Mesothelial cell of epicardium (in vitro differentiated cells): ENCODE data around the gene CTNNA2. TPM values are rescaled to one million over a fixed set of nuclear protein-coding genes. Genes with fewer than 3 reads are reported as not detected.

ENCODE experiments used
- DNase-seq, 2 experiments: peaks; one replicate each; pipeline ENCODE4 v3.0.0; 2021; ENCODE audit warnings: low spot score in 2 of 2; ENCODE audit not compliant: unreplicated experiment in 2 of 2
- H3K27ac Mint-ChIP-seq: 2 replicates; pipeline ENCODE4 v1.8.0; 2021; ENCODE audit warnings: mixed read lengths
- H3K27me3 Mint-ChIP-seq: 2 replicates; pipeline ENCODE4 v1.8.0; 2021; ENCODE audit warnings: low read depth, mixed read lengths
- H3K36me3 Mint-ChIP-seq: 2 replicates; pipeline ENCODE4 v1.8.0; 2021; ENCODE audit warnings: mixed read lengths
- H3K4me1 Mint-ChIP-seq: 2 replicates; pipeline ENCODE4 v1.8.0; 2021; ENCODE audit warnings: mixed read lengths
- H3K4me3 Mint-ChIP-seq: 2 replicates; pipeline ENCODE4 v1.8.0; 2021; ENCODE audit warnings: mild to moderate bottlenecking, moderate library complexity, mixed read lengths
- H3K9me3 Mint-ChIP-seq: 2 replicates; pipeline ENCODE4 v1.8.0; 2021; ENCODE audit warnings: mixed read lengths
- total RNA-seq: library from RNA; stranded (reverse); gene quantifications from 3 replicates; pipeline ENCODE4 v1.2.1, GENCODE V29; 2021
- TF ChIP-seq, protein P1 (sequence below): fragments of 200-600 bp; sonication (generic); IDR thresholded peaks from one replicate; pipeline ENCODE4 v1.5.0; 2021; ENCODE audit warnings: antibody characterized with exemption; ENCODE audit not compliant: unreplicated experiment

CTNNA2 gene
- total RNA-seq, 1 donor from 2014 or later = 4.9 TPM

DNA sequence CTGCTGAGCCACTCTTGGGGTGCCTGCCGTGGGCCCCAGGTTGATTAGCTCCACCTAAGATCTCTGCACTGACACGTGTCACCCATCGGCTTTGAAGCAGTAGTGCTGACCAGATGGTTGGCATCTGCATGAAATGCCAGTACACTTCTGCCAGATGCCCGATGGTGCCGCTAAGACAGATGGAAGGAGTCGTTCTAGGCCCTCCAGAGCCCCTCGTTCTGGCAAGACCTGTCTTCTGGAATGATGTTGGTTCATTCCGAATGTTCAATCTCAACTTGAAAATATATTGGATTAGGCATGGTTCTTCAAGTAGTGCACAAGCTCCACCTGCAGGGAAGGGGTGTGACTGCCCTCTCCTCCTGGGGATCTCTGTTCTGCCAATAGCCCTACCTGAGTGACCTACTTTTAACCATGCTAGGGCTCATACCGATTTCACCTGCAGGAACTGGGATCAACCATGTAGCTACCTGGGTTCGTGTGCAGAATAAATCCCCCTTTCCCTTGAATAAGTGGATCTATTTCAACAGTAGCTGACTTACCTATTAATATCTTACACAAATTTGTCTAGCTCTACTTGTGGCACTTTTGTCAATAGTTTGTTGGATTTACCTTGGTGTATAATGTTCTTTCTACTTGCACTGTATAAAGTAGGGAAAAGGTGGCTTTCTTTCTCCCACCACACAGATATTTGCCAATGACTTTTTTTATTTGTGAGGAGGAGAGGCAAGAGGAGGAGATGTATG lies 342.6 kb downstream of the CTNNA2 start:
- TF ChIP-seq, protein P1, sequence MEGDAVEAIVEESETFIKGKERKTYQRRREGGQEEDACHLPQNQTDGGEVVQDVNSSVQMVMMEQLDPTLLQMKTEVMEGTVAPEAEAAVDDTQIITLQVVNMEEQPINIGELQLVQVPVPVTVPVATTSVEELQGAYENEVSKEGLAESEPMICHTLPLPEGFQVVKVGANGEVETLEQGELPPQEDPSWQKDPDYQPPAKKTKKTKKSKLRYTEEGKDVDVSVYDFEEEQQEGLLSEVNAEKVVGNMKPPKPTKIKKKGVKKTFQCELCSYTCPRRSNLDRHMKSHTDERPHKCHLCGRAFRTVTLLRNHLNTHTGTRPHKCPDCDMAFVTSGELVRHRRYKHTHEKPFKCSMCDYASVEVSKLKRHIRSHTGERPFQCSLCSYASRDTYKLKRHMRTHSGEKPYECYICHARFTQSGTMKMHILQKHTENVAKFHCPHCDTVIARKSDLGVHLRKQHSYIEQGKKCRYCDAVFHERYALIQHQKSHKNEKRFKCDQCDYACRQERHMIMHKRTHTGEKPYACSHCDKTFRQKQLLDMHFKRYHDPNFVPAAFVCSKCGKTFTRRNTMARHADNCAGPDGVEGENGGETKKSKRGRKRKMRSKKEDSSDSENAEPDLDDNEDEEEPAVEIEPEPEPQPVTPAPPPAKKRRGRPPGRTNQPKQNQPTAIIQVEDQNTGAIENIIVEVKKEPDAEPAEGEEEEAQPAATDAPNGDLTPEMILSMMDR = no peak
- DNase-seq = peak in 1 of 2 experiments; percentile 40
- Mint-ChIP-seq H3K27ac (no peak overlapping the region), H3K4me3 (no peak overlapping the region), H3K36me3 (no peaks in the 10 kb centered on the region), H3K9me3 (no peaks in the 10 kb centered on the region), H3K4me1 (peaks cover 13% of the 10 kb centered on the region), H3K27me3 (peaks cover 15% of the 10 kb centered on the region)

DNA sequence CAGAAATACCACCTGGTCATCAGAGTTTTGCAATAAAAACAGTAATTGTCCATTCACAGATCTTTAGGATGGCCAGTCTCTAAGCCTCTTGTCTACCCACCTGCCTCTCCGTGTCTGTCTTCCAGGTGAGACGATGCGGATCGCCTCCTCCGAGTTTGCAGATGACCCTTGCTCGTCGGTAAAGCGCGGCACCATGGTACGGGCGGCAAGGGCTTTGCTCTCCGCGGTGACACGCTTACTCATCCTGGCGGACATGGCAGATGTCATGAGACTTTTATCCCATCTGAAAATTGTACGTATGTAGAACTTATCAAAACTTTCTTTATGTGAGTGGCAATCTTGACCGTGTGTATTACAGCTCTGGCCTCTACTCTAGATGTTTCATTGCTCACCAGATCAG lies 345.0 kb downstream of the CTNNA2 start:
- H3K4me3 Mint-ChIP-seq = no peak overlapping the region
- H3K27me3 Mint-ChIP-seq = peaks cover 13% of the 10 kb centered on the region
- peaks cover 20% of the 10 kb centered on the region for H3K4me1 Mint-ChIP-seq

DNA sequence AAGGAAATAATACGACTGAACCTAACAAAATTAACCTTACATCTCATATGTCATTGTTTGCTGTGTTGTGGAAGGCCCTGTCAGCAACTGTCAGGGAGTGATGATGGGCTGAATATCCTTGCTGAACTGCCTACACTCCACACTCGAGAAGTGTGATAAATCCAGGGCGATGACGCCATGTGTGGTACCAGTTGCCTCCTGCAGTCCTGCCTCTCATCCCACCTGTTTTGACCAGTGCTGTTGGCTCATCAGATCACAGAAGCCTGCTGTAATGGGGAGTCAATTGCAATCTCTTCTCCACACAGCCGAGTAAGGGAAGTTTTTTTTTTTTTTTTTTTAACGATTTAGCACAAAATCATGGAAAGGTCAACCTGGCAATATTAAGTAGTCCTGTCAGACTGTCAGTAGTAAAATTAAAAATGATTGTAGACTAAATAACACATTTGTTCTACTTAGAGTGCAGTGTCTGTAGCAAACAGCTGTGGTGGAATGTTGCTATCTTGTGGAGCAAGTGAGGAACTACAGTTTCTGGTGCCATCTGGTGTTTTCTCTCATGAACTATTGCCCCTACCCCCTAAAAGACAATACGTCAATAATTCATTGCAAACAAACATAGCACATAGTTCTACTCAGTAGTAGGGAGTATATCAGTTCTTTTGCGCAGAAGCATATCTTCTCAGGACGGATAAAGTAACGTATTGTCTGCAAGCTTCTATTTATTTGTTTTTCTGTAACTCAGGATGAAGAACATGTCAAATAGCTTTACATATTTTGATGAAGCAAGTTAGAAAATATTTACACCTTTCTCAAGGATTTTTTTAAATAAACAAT lies 347.6 kb downstream of the CTNNA2 start:
- Mint-ChIP-seq H3K27me3 (peaks cover 13% of the 10 kb centered on the region), H3K4me3 (no peak overlapping the region), H3K4me1 (peaks cover 12% of the 10 kb centered on the region), H3K27ac (no peak overlapping the region), H3K9me3 (no peaks in the 10 kb centered on the region), H3K36me3 (no peaks in the 10 kb centered on the region)
- TF ChIP-seq, protein P1 = peak; percentile 41
- no peak for DNase-seq

More for the DNA sequence above, 345.0 kb downstream of the CTNNA2 start:
- no peaks in the 10 kb centered on the region for H3K36me3 Mint-ChIP-seq
- H3K9me3 Mint-ChIP-seq = no peaks in the 10 kb centered on the region
- TF ChIP-seq, protein P1 = no peak
- no peak for DNase-seq
- no peak overlapping the region for H3K27ac Mint-ChIP-seq

DNA sequence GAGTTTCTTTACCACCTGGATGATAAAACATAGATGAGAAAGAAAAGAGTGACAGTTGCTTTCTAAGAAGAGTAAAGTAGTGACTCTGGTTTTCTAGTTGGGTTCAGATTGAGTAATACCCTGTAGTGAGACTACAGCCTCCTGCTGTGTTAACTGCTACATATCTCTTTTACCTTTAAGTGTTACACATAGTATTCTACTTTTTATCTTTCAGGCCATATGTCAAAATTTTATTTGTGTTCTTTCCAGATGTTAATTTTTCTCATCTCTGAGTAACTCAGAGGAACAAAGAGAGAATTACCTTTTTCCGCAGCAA lies 348.2 kb downstream of the CTNNA2 start:
- H3K27me3 Mint-ChIP-seq = peaks cover 13% of the 10 kb centered on the region

DNA sequence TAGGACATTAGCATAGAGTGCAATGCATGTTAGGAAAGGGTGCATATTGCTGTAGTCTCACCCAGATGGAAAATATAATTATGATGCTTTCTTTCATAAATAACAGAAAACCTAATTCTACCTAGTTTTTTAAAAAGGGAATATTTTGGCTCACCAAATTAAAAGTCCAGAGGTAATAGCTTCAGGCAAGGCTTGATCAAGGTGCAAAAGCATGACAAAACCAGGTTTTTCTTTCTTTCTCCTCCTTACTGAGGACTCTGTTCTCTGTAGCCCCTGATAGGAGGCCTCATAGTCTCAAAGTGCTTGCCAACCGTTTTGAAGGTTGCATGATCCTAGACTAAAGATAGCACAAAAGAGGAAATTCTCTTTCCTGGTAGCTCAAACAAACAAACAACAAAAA lies 349.9 kb downstream of the CTNNA2 start:
- Mint-ChIP-seq H3K36me3 (no peaks in the 10 kb centered on the region), H3K4me1 (peaks cover 12% of the 10 kb centered on the region), H3K27me3 (peaks cover 4% of the 10 kb centered on the region), H3K4me3 (no peak overlapping the region), H3K9me3 (no peaks in the 10 kb centered on the region), H3K27ac (no peak overlapping the region)
- TF ChIP-seq, protein P1 = no peak
- no peak for DNase-seq

More for the DNA sequence above, 348.2 kb downstream of the CTNNA2 start:
- H3K4me1 Mint-ChIP-seq = peaks cover 12% of the 10 kb centered on the region
- no peak for DNase-seq
- TF ChIP-seq, protein P1 = no peak
- no peaks in the 10 kb centered on the region for H3K9me3 Mint-ChIP-seq
- no peak overlapping the region for H3K27ac Mint-ChIP-seq
- H3K4me3 Mint-ChIP-seq = no peak overlapping the region
- H3K36me3 Mint-ChIP-seq = no peaks in the 10 kb centered on the region
